SU-DHL-6 (cell line): ENCODE measurements around the gene FAM83G.

Source experiments
- H2AFZ ChIP-seq: fragments of 200-600 bp; sonication (generic); 2 replicates; pipeline ENCODE4 v1.6.1; 2014; ENCODE audit warnings: low read depth, mild to moderate bottlenecking, moderate library complexity, mixed read lengths, antibody characterized with exemption, low read length; ENCODE audit not compliant: severe bottlenecking
- H3F3A ChIP-seq: fragments of 200-600 bp; shearing (Covaris generic); 2 replicates; pipeline ENCODE4 v1.6.0; 2016; ENCODE audit warnings: antibody characterized with exemption, mild to moderate bottlenecking; ENCODE audit not compliant: insufficient read depth
- H3K27ac ChIP-seq: fragments of 200-600 bp; sonication (generic); 2 replicates; pipeline ENCODE4 v1.5.1; 2016; ENCODE audit warnings: low read depth, mild to moderate bottlenecking, low read length, moderate library complexity, mixed read lengths
- H3K27me3 ChIP-seq: fragments of 200-600 bp; sonication (generic), shearing (Covaris generic); 2 replicates; pipeline ENCODE4 v1.6.0; 2014; ENCODE audit warnings: mild to moderate bottlenecking, low read length
- H3K36me3 ChIP-seq: fragments of 200-600 bp; sonication (generic); 2 replicates; pipeline ENCODE4 v1.6.1; 2014; ENCODE audit warnings: mild to moderate bottlenecking, low read length, mixed read lengths
- H3K4me2 ChIP-seq: fragments of 300-600, 200-600 bp; shearing (Covaris generic), sonication (generic); 2 replicates; pipeline ENCODE4 v1.6.0; 2014; ENCODE audit warnings: low read length, low read depth, mild to moderate bottlenecking; ENCODE audit not compliant: poor library complexity, severe bottlenecking
- H3K4me3 ChIP-seq: fragments of 200-600 bp; sonication (generic); 2 replicates; pipeline ENCODE4 v1.5.1; 2014; ENCODE audit warnings: antibody characterized with exemption, low read length, mild to moderate bottlenecking, mixed read lengths; ENCODE audit not compliant: insufficient read depth, poor library complexity, severe bottlenecking
- H3K79me2 ChIP-seq: fragments of 200-600 bp; sonication (generic); 2 replicates; pipeline ENCODE4 v1.6.1; 2014; ENCODE audit warnings: mild to moderate bottlenecking, low read length, moderate library complexity; ENCODE audit not compliant: insufficient read depth
- H3K9ac ChIP-seq: fragments of 200-600 bp; sonication (generic); 2 replicates; pipeline ENCODE4 v1.7.0; 2014; ENCODE audit warnings: mild to moderate bottlenecking, low read length
- H3K9me2 ChIP-seq: fragments of 200-600 bp; sonication (generic); replicated peaks from 2 replicates; pipeline ENCODE4 v1.6.1; 2014; ENCODE audit warnings: low read length; ENCODE audit not compliant: insufficient read depth
- H3K9me3 ChIP-seq: fragments of 200-600 bp; sonication (generic); 2 replicates; pipeline ENCODE4 v1.6.1; 2014; ENCODE audit warnings: low read length, mixed read lengths; ENCODE audit not compliant: insufficient read depth
- H4K20me1 ChIP-seq: fragments of 200-600 bp; sonication (generic); 2 replicates; pipeline ENCODE4 v1.6.1; 2014; ENCODE audit warnings: low read depth, mild to moderate bottlenecking, antibody characterized with exemption, low read length, moderate library complexity, mixed read lengths
- EZH2phosphoT487 ChIP-seq: fragments of 200-600 bp; sonication (generic), shearing (Covaris generic); conservative IDR thresholded peaks from 2 replicates; pipeline ENCODE4 v1.6.1; 2018; ENCODE audit warnings: mild to moderate bottlenecking, antibody characterized with exemption, low read length, moderate library complexity, mixed read lengths
- TF ChIP-seq, protein P1 (sequence below): fragments of 200-600 bp; sonication (generic); IDR thresholded peaks from one replicate; pipeline ENCODE4 v1.5.1; 2017; ENCODE audit warnings: antibody characterized with exemption, mild to moderate bottlenecking, low read length, moderate library complexity; ENCODE audit not compliant: insufficient read depth, poor library complexity, severe bottlenecking

Gene FAM83G

DNA sequence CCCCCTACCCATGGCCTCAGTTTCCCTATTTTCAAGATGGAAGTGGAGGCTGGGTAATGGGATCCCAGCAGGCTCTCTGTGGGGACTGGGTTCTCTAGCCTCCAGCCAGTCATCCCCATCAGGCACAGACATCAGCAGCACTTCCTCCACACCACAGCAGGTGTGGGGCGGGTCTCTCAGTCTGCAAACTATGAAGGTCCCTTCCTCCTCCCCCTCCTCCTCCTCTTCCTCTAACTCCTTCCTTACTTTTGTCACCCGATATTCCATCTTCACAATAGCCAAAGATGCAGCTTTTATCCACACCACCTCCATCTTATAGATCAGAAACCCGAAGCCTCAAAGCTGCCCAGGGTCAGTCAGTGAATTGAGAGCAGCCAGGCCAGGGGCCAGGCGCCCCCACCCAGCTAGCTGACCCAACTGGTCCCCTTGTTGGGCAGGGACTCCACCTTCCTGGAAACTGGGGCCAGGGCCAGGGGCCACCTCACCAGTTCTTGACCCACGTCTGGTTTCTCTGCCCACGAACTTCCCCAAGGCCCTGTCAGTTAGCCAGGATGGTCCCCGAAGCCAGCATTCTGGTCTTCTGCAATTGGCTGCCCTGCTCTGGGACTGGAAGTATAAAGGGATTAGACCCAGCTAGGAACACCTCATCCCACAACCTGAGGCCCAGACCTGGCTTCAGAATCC is 2.5 kb downstream of the FAM83G start:
- H3K79me2 ChIP-seq, result peaks cover 30% of the 10 kb centered on the region
- TF ChIP-seq, protein P1, sequence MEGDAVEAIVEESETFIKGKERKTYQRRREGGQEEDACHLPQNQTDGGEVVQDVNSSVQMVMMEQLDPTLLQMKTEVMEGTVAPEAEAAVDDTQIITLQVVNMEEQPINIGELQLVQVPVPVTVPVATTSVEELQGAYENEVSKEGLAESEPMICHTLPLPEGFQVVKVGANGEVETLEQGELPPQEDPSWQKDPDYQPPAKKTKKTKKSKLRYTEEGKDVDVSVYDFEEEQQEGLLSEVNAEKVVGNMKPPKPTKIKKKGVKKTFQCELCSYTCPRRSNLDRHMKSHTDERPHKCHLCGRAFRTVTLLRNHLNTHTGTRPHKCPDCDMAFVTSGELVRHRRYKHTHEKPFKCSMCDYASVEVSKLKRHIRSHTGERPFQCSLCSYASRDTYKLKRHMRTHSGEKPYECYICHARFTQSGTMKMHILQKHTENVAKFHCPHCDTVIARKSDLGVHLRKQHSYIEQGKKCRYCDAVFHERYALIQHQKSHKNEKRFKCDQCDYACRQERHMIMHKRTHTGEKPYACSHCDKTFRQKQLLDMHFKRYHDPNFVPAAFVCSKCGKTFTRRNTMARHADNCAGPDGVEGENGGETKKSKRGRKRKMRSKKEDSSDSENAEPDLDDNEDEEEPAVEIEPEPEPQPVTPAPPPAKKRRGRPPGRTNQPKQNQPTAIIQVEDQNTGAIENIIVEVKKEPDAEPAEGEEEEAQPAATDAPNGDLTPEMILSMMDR, result no peak
- no peak for TF ChIP-seq EZH2phosphoT487
- H2AFZ ChIP-seq, result no peak overlapping the region
- peak overlapping the region; percentile 5; the same call in 1 of the 2 replicates for H3K9ac ChIP-seq
- H3K27ac ChIP-seq, result no peak overlapping the region
- no peaks in the 10 kb centered on the region for H3K9me3 ChIP-seq
- peak overlapping the region; percentile 82 for H3K4me2 ChIP-seq
- H3K9me2 ChIP-seq, result no peaks in the 10 kb centered on the region
- no peak overlapping the region for H3K4me3 ChIP-seq
- no peaks in the 10 kb centered on the region for H4K20me1 ChIP-seq
- no peaks in the 10 kb centered on the region for H3K36me3 ChIP-seq
- peaks cover 9% of the 10 kb centered on the region; the same call in 1 of the 2 replicates for H3F3A ChIP-seq
- H3K27me3 ChIP-seq, result no peaks in the 10 kb centered on the region

DNA sequence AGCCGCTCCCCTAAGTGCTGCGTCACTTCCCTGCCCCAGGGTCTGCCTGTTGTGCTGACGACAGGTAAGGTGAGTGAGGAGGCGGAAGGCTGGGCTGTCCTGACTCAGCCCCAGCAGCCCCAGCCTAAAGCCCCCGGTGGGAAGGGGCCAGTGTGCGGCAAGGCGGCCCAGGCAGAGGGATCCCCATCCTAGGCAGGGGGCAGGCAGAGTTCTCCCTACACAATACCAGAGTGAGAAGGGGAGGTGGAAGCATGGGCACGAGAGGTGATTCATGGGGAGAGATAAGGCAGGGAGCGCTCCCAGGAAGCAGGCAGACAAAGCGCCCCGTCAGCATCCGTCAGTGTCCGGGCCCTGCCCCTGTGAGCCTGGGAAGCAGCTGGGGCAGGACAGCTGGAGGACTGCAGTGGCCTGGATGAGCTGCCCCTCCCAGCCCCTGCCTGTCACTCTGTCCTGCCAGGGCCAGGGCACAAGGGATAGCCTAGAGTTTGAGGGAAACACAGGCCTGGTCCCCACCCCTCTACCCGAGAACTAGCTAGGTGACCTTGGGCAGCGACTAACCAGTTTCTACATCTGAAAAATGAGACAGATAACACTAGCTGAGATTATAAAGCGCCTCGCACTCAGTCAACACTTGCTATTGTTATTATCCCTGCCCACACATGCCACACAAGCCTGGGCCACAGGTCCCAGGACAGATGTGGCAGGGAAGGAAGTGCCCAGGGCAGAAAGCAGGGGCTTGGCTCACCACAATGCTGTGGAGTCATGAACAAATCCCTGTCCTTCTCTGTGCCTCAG is 3.8 kb downstream of the FAM83G start:
- Histone ChIP-seq H3K27ac (no peak overlapping the region), H3K79me2 (peaks cover 43% of the 10 kb centered on the region)
- TF ChIP-seq, protein P1, result no peak
- TF ChIP-seq EZH2phosphoT487, result no peak

DNA sequence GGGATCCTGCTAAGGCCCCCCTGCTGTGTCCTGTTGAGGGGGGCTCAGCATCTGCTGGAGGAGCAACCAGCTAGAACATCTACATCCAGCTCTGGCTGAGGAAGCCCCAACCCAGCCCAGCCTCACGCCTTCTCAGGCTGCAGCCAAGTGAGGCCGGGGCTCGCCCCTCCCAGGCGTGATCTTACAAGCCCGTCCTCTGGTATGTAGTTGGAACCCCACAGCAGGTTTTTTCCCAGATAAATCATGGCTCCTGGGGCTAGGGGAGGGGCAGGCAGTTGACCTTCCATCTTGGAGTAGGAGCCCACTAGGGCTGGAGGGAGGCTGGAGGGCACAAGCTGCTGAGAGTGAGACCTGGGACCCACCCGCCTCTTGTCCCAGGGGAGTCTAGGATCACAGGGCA is 4.7 kb downstream of the FAM83G start:
- Histone ChIP-seq H3K9me3 (peaks cover 7% of the 10 kb centered on the region; the same call in 1 of the 2 replicates), H3K9ac (no peak overlapping the region), H4K20me1 (no peaks in the 10 kb centered on the region), H3K4me3 (no peak overlapping the region), H3K9me2 (no peaks in the 10 kb centered on the region), H3K36me3 (peaks cover 12% of the 10 kb centered on the region; the same call in 1 of the 2 replicates), H3K27me3 (no peaks in the 10 kb centered on the region), H3K79me2 (peaks cover 49% of the 10 kb centered on the region), H3K27ac (no peak overlapping the region), H3F3A (0 out of 2 replicates have a peak, but pooled peaks cover under 1% of the 10 kb centered on the region), H2AFZ (no peak overlapping the region), H3K4me2 (no peak overlapping the region)
- no peak for TF ChIP-seq EZH2phosphoT487

More for the DNA sequence above, 3.8 kb downstream of the FAM83G start:
- H3F3A ChIP-seq, result peaks cover 6% of the 10 kb centered on the region; the same call in 1 of the 2 replicates
- no peak overlapping the region for H3K9ac ChIP-seq
- no peaks in the 10 kb centered on the region for H3K9me2 ChIP-seq
- peaks cover 5% of the 10 kb centered on the region; the same call in 1 of the 2 replicates for H3K9me3 ChIP-seq
- H3K27me3 ChIP-seq, result no peaks in the 10 kb centered on the region
- H4K20me1 ChIP-seq, result no peaks in the 10 kb centered on the region
- peaks cover 6% of the 10 kb centered on the region; the same call in 1 of the 2 replicates for H3K36me3 ChIP-seq
- no peak overlapping the region for H3K4me3 ChIP-seq
- no peak overlapping the region for H2AFZ ChIP-seq
- no peak overlapping the region for H3K4me2 ChIP-seq
